GM12873 (cell line): Measurements from ENCODE around the gene OBSCN.

Source experiments
- CTCF ChIP-seq: IDR thresholded peaks from 2 replicates; pipeline ENCODE4 v1.5.1; 2012; ENCODE audit warnings: low read depth, mild to moderate bottlenecking, moderate library complexity, low read length, control low read depth; ENCODE audit not compliant: insufficient read depth; ENCODE audit errors: missing control alignments

The OBSCN gene

GRCh38 chr1:228215663-228216116, 7.8 kb downstream of the OBSCN start:
- no peak for TF ChIP-seq CTCF

- TF ChIP-seq CTCF = no peak
Measured at GRCh38 chr1:228216371-228217320, 8.8 kb downstream of the OBSCN start.

- no peak for TF ChIP-seq CTCF
Measured at GRCh38 chr1:228217551-228218344, 9.9 kb downstream of the OBSCN start.

- no peak for TF ChIP-seq CTCF
Measured at GRCh38 chr1:228218513-228219244, 10.8 kb downstream of the OBSCN start.

- no peak for TF ChIP-seq CTCF
Measured at GRCh38 chr1:228219245-228219961, 11.6 kb downstream of the OBSCN start.

GRCh38 chr1:228219962-228220780, 12.3 kb downstream of the OBSCN start:
- TF ChIP-seq CTCF = no peak
